ENCODE results near the gene NOG.

DNA sequence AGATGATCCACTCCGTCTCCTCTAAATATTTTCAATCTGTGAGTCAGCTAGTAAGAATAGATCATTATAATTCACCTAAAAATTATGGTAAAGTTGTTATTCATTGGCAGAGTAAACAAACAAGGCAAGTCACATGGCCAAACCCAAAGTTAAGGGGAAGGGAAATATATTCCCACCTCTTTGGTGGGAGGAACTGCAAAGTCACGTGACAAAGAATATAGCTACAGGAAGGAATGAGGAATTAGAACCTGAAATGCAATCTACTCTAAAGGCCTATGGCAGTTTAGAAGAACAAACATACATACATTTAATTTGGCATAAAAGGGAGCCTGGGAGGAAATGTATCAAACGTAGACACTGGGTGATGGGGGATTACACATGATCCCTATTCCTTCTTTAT is 48.9 kb downstream of the NOG start:
- TF ChIP-seq, protein P1, sequence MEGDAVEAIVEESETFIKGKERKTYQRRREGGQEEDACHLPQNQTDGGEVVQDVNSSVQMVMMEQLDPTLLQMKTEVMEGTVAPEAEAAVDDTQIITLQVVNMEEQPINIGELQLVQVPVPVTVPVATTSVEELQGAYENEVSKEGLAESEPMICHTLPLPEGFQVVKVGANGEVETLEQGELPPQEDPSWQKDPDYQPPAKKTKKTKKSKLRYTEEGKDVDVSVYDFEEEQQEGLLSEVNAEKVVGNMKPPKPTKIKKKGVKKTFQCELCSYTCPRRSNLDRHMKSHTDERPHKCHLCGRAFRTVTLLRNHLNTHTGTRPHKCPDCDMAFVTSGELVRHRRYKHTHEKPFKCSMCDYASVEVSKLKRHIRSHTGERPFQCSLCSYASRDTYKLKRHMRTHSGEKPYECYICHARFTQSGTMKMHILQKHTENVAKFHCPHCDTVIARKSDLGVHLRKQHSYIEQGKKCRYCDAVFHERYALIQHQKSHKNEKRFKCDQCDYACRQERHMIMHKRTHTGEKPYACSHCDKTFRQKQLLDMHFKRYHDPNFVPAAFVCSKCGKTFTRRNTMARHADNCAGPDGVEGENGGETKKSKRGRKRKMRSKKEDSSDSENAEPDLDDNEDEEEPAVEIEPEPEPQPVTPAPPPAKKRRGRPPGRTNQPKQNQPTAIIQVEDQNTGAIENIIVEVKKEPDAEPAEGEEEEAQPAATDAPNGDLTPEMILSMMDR (IDR thresholded peaks at IDR 0.05): no peak
- no peak for TF ChIP-seq POLR2A (IDR thresholded peaks at IDR 0.05)
